Muscle of leg (tissue), 11 donors: ENCODE results near the gene KIF26B. TPM values are rescaled to one million over a fixed set of nuclear protein-coding genes. Genes with fewer than 3 reads are reported as not detected.

ENCODE experiments used
- DNase-seq: peaks from one replicate; pipeline ENCODE4 v3.0.0; 2013
- H3K27ac ChIP-seq: one replicate; pipeline ENCODE4 v1.5.1; 2013; ENCODE audit warnings: mild to moderate bottlenecking, low read length, control low read depth
- H3K27me3 ChIP-seq: one replicate; pipeline ENCODE4 v1.6.1; 2013; ENCODE audit warnings: low read length; ENCODE audit not compliant: control insufficient read depth, insufficient read depth
- H3K36me3 ChIP-seq: one replicate; pipeline ENCODE4 v1.6.1; 2013; ENCODE audit warnings: low read length; ENCODE audit not compliant: control insufficient read depth, insufficient read depth
- H3K4me1 ChIP-seq: one replicate; pipeline ENCODE4 v1.6.1; 2013; ENCODE audit warnings: low read length; ENCODE audit not compliant: control insufficient read depth, insufficient read depth
- H3K4me3 ChIP-seq: one replicate; pipeline ENCODE4 v1.5.1; 2013; ENCODE audit warnings: low read length, control low read depth
- H3K9me3 ChIP-seq: replicated peaks from 2 replicates; pipeline ENCODE4 v1.6.1; 2013; ENCODE audit warnings: low read depth, low read length; ENCODE audit not compliant: control insufficient read depth
- WGBS: methylation state at CpG from one replicate; pipeline ENCODE4 v1.1.5; 2013; ENCODE audit warnings: missing lambda C conversion rate; ENCODE audit not compliant: insufficient coverage; 5-methylcytosine and 5-hydroxymethylcytosine counted together
- polyA plus RNA-seq, 8 donors: library from polyadenylated mRNA; unstranded; fragments of 120-200 nt; gene quantifications; one replicate each; pipeline versions ENCODE4 v1.2.1 to v1.2.3, GENCODE V29; 2013; ENCODE audit warnings: inconsistent platforms in 1 of 8, low replicate concordance in 1 of 8; ENCODE audit not compliant: insufficient read length in 8 of 8, insufficient read depth in 1 of 8
- total RNA-seq: library from RNA; stranded (reverse); fragments of 120-200 nt; gene quantifications from one replicate; pipeline ENCODE4 v1.2.4, GENCODE V29; 2013

Gene KIF26B
- total and polyA plus RNA-seq, 9 donors: 0.89 to 2.4 (median 1.0) TPM

DNA sequence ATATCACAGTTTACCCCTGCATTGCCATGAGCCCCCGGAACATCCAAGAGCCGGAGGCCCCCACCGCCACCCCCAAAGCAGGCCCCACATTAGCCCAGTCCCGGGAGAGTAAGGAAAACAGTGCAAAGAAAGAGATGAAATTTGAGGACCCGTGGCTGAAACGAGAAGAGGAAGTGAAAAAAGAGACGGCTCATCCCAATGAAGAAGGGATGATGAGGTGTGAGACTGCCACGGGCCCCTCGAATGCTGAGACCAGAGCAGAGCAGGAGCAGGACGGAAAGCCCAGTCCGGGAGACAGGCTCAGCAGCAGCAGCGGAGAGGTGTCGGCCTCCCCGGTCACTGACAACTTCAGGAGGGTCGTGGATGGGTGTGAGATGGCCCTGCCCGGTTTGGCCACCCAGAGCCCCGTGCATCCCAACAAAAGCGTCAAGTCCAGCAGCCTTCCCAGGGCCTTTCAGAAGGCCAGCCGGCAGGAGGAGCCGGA is 532.4 kb downstream of the KIF26B start:
- DNase-seq: no peak
- no peaks in the 10 kb centered on the region for H3K9me3 ChIP-seq
- H3K27ac ChIP-seq: no peak overlapping the region
- H3K4me1 ChIP-seq: peaks cover 27% of the 10 kb centered on the region
- no peak overlapping the region for H3K4me3 ChIP-seq
- 44% methylated on average over 16 of the region's 20 CpGs for WGBS
- H3K36me3 ChIP-seq: no peaks in the 10 kb centered on the region
- peaks cover 10% of the 10 kb centered on the region for H3K27me3 ChIP-seq

DNA sequence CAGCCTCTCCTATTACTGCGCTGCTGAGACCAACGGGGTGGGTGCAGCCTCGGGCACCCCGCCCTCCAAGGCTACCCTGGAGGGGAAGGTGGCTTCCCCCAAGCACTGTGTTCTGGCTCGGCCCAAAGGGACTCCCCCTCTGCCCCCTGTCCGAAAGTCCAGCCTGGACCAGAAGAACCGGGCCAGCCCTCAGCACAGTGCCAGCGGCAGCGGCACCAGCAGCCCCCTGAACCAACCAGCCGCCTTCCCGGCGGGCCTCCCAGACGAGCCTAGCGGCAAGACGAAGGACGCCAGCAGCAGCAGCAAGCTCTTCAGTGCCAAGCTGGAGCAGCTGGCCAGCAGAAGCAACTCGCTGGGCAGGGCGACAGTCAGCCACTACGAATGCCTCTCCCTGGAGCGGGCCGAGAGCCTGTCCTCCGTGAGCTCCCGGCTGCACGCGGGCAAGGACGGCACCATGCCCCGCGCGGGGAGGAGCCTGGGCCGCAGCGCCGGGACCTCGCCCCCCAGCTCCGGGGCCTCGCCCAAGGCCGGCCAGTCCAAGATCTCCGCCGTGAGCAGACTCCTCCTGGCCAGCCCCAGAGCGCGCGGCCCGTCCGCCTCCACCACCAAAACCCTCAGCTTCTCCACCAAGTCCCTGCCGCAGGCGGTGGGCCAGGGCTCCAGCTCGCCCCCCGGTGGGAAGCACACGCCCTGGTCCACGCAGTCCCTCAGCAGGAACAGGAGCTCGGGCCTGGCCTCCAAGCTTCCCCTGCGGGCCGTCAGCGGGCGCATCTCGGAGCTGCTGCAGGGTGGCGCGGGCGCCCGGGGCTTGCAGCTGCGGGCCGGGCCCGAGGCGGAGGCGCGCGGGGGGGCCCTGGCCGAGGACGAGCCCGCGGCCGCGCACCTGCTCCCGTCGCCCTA is 533.1 kb downstream of the KIF26B start:
- peak; percentile 36 for DNase-seq
- peaks cover 24% of the 10 kb centered on the region for H3K4me1 ChIP-seq
- 60% methylated on average over 74 of the region's 74 CpGs for WGBS
- no peaks in the 10 kb centered on the region for H3K36me3 ChIP-seq
- no peak overlapping the region for H3K27ac ChIP-seq
- H3K9me3 ChIP-seq: no peaks in the 10 kb centered on the region
- no peak overlapping the region for H3K4me3 ChIP-seq
- peaks cover 10% of the 10 kb centered on the region for H3K27me3 ChIP-seq

DNA sequence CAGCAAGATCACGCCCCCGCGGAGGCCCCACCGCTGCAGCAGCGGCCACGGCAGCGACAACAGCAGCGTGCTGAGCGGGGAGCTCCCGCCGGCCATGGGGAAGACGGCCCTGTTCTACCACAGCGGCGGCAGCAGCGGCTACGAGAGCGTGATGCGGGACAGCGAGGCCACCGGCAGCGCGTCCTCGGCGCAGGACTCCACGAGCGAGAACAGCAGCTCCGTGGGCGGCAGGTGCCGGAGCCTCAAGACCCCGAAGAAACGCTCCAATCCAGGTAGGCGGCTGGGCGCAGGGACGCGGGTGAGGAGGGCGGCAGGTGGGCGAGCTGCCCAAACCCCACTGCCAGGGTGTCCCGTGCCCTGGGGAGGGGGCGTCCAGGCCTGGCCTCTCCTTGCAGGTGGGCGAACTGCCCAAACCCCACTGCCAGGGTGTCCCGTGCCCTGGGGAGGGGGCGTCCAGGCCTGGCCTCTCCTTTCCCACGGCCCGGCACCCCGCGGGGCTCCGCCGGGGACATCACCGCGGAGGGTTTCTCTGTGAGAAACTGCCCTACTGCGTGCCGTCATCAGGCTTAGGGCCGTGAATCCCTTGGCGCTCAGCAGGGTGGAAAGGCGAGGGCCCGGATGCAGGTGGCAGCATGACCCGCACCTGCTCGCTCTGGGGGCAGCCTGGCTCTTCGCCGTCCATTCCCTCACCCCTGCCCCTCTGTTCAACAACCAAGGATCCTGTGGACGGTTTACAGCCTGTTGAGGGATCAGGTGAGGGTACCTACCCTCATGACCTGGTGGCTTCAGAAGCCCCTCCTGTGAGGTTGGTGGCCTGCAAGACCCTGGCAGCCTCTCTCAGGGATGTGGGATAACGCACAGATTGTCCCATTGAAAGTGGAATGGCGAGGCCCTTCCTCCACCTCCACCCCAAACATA is 534.0 kb downstream of the KIF26B start:
- Histone ChIP-seq H3K4me1 (peaks cover 17% of the 10 kb centered on the region), H3K4me3 (no peak overlapping the region), H3K27me3 (peaks cover 10% of the 10 kb centered on the region), H3K27ac (no peak overlapping the region), H3K9me3 (no peaks in the 10 kb centered on the region), H3K36me3 (no peaks in the 10 kb centered on the region)
- no peak for DNase-seq
- 88% methylated on average over 60 of the region's 63 CpGs for WGBS

DNA sequence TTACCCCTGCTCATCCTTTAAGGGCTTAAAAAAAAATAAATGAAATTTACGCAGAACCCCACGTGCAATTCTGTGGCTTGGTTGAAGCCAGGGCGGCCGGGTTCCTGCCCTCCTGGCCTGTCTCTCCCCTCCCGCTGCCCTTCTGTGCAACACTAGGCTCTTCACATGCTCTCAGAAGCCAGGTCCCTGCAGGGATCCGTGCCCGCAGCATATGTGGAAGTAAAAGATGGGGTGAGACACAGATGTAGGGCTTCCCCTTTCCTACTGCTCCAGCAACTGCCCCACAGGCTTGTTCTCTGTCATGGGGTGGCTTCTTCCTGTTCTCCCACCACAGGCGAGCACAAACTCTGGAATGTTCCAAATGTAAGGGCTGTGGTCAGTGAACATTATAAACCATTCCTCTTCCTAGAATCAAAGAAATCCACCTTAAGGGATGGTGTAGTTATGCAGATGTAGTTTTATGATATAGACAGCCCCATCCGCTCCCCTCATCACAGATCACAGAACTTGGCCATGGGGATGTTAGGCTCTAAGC is 535.4 kb downstream of the KIF26B start:
- whole genome bisulfite sequencing: 87% methylated on average over 3 of the region's 9 CpGs
- no peaks in the 10 kb centered on the region for H3K36me3 ChIP-seq
- H3K27me3 ChIP-seq: peaks cover 7% of the 10 kb centered on the region
- peaks cover 6% of the 10 kb centered on the region for H3K4me1 ChIP-seq
- H3K4me3 ChIP-seq: no peak overlapping the region
- DNase-seq: peak; percentile 49
- no peak overlapping the region for H3K27ac ChIP-seq
- no peaks in the 10 kb centered on the region for H3K9me3 ChIP-seq

DNA sequence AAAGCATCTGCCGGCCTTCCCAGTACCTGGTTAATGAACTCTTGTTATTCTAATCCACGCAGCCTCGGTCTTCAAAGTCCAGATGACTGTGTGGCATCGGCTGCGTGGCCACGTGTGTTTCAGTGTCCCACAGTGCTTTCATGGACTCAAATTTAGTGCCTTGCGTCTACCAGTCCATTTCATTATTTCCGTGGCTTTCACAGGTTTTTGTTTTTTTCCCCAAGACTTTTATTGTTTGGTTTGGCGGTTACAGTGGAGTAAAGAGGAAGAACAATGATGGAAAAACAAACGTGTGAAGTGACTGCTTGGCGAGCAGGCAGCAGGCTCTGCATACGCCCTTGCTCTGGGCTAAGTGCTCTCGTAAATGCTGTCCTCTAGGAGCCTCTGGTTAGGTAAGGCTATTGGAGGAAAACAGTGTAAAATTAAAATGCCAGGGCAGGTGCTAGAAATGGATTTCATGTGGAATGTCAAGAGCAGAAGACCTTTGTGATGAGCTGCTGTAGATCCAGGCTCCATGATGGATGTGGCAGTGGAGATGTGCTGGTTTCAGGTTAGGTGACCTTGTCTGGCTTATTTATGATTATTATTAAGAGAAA is 536.3 kb downstream of the KIF26B start:
- H3K9me3 ChIP-seq: no peaks in the 10 kb centered on the region
- DNase-seq: no peak
- no peak overlapping the region for H3K4me3 ChIP-seq
- H3K27me3 ChIP-seq: peaks cover 7% of the 10 kb centered on the region
- H3K27ac ChIP-seq: no peak overlapping the region
- no peaks in the 10 kb centered on the region for H3K36me3 ChIP-seq
- WGBS: 64% methylated on average over 13 of the region's 13 CpGs
- H3K4me1 ChIP-seq: peaks cover 6% of the 10 kb centered on the region

DNA sequence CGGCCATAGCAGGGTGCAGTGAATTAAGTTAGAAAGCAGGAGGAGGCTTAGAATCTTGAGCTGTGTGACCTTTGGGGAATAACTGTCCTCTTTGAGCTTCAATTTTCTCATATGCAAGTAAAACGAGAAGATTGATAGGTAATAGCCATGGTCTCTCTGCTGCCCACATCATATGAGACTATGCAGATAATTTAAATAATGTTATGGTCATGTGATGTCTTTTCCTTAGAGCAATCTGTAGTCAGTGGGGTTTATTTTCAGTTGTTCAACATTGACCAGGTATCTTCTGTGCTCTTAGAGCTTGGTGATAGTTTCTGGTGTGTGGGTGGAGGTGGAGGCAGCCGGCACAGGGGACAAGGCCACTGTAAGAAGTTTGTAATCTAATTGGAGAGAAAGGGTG is 537.1 kb downstream of the KIF26B start:
- Histone ChIP-seq H3K9me3 (no peaks in the 10 kb centered on the region), H3K27me3 (peaks cover 7% of the 10 kb centered on the region), H3K27ac (no peak overlapping the region), H3K4me1 (peaks cover 6% of the 10 kb centered on the region), H3K36me3 (no peaks in the 10 kb centered on the region), H3K4me3 (no peak overlapping the region)
- DNase-seq: no peak
- no CpG with 5 or more reads among the region's 3 CpGs for WGBS

DNA sequence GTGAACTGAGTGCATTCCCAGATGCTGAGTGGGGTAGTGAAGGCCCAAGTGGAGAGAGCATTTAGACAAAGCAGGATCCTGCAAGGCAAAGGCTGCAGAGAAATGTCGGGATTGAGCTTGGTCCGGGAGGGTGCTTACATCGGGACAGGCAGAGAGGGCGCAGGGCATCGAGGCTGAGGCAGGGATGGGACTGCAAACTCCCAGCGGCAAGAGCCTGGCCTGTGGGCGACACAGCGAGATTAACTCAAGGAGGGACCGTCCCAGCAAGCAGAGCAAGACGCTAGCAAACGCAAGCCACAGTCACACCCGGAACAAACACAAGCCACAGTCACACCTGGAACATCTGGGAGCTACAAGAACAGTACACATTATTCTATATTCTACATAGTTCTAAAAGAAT is 537.5 kb downstream of the KIF26B start:
- 92% methylated on average over 8 of the region's 12 CpGs for WGBS
- no peaks in the 10 kb centered on the region for H3K9me3 ChIP-seq
- H3K4me1 ChIP-seq: peaks cover 5% of the 10 kb centered on the region
- no peak for DNase-seq
- peaks cover 7% of the 10 kb centered on the region for H3K27me3 ChIP-seq
- H3K4me3 ChIP-seq: no peak overlapping the region
- no peak overlapping the region for H3K27ac ChIP-seq
- no peaks in the 10 kb centered on the region for H3K36me3 ChIP-seq

DNA sequence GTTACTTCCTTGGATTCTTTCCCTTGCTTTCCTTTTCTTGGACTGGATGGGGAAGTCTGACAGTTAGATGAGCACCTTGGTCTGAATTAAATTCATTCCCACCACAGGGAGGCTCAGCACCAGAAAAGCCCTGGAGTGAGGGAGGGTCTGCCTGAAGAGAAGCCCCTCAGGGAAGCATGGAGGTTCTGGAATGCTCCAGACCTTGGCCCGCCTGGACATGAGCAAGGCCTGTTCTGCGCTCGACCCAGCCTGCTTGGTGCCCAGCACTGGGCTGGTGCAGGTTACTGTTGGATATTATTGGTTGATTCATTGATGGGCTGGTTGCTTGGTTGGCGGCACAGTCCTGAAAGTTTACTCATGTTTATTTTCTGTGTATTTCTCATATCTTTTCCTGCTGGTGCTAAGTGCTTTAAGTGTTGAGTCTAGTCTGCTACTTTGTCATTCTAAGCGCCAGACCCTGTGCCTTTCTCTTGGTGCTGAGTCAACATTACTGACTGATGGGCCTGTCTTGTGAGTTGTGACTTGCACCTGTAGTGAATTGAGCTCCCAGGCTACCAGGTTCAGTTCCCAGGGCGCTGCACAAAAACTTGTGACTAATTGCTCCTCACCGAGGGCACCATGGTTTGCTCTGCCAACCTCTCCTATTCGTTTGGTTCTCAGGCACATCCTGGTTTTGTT is 538.5 kb downstream of the KIF26B start:
- H3K4me3 ChIP-seq: no peak overlapping the region
- DNase-seq: no peak
- WGBS: 77% methylated on average over 5 of the region's 8 CpGs
- H3K36me3 ChIP-seq: no peaks in the 10 kb centered on the region
- no peaks in the 10 kb centered on the region for H3K4me1 ChIP-seq
- no peaks in the 10 kb centered on the region for H3K9me3 ChIP-seq
- H3K27ac ChIP-seq: no peak overlapping the region
- peaks cover 4% of the 10 kb centered on the region for H3K27me3 ChIP-seq

DNA sequence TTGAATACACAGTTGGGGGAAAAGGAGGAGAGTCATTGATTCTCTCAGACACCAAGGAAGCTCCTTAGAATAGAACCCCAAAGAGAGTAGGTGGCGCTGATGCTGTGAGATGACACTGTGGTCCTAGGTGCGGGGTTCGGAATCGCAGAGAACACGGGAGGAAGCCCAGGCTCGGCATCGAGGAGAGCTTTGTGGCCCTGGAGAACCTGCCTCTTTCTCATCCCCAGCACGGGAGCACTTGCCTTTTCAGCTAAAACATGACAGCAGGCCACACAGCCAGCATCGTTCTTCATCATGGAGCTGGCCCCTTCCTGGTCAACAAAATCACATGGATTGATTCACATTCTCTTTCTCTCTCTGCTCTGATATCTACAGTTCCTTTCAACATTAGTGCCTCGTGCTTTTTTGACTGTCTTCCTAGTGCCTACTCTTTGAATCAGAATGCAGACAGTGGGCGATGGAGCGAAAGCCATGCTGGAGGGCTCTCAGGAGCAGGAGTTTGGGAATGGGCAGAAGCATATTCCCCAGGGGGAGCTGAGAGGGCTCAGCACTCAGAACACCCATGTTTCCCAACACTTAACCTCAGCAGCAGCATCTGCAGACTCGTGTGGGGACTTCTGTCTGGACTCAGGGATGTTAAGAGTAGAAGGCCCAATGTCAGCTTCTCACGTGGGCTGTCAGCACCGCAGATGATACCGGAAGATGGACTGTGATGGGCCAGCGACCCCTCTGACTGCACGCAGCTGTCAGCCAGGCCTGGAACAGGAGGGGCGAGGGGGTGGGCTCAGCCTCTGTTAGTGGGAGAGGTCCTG is 539.4 kb downstream of the KIF26B start:
- 88% methylated on average over 19 of the region's 19 CpGs for whole genome bisulfite sequencing
- no peaks in the 10 kb centered on the region for H3K36me3 ChIP-seq
- H3K27ac ChIP-seq: no peak overlapping the region
- DNase-seq: no peak
- no peaks in the 10 kb centered on the region for H3K9me3 ChIP-seq
- H3K4me1 ChIP-seq: no peaks in the 10 kb centered on the region
- peaks cover 4% of the 10 kb centered on the region for H3K27me3 ChIP-seq
- no peak overlapping the region for H3K4me3 ChIP-seq
